ENCODE data around the gene CCR2.
"Not testable (repeated sequence)": the region's sequence is repeated elsewhere in the genome, so short reads cannot be mapped to it uniquely, and the experiment has no call there.

Gene CCR2

DNA sequence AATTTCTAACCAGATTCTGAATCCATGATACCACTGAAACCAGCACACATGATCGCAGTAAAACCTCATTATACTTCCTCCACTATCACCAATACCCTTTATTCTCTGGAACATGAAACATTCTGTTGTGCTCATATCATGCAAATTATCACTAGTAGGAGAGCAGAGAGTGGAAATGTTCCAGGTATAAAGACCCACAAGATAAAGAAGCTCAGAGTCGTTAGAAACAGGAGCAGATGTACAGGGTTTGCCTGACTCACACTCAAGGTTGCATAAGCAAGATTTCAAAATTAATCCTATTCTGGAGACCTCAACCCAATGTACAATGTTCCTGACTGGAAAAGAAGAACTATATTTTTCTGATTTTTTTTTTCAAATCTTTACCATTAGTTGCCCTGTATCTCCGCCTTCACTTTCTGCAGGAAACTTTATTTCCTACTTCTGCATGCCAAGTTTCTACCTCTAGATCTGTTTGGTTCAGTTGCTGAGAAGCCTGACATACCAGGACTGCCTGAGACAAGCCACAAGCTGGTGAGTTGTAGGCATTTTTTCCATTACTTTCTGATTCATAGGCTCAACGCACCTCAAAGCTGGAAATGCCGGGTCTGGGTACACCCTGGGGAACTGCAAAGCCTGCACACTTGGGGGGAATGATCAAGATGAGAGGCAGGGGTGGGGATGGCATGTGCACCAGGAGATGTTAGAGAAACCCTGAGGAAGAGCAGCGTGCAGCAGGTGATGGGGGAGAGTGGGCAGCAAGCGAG, at the start of gene CCR2:
CCR2 (plus strand) TSS at position 465 of the 764 bp plus-strand sequence. CDS start 3,417 bp downstream, outside the sequence.
- TF ChIP-seq ZNF274 (IDR thresholded peaks at IDR 0.05; ENCODE audit: low read depth, low read length): no peak
- H3K4me3 ChIP-seq (ENCODE audit: low read length): no peak within 1 kb of the TSS

- no peak overlapping the region for H3K4me3 ChIP-seq (ENCODE audit: low read length)
- TF ChIP-seq ZNF274 (IDR thresholded peaks at IDR 0.05; ENCODE audit: low read depth, low read length): no peak
Observed at GRCh38 chr3:46304739-46305138, 49.2 kb upstream of the CCR2 start.

GRCh38 chr3:46312991-46313390, 40.9 kb upstream of the CCR2 start:
- no peak for TF ChIP-seq ZNF274 (IDR thresholded peaks at IDR 0.05; ENCODE audit: low read depth, low read length)
- H3K4me3 ChIP-seq (ENCODE audit: low read length): no peak overlapping the region

- TF ChIP-seq ZNF274 (IDR thresholded peaks at IDR 0.05; ENCODE audit: low read depth, low read length): no peak
- no peak overlapping the region for H3K4me3 ChIP-seq (ENCODE audit: low read length)
Observed at GRCh38 chr3:46314517-46314916, 39.4 kb upstream of the CCR2 start.

- H3K4me3 ChIP-seq (ENCODE audit: low read length): no peak overlapping the region
- TF ChIP-seq ZNF274 (IDR thresholded peaks at IDR 0.05; ENCODE audit: low read depth, low read length): no peak
Observed at GRCh38 chr3:46316206-46316605, 37.7 kb upstream of the CCR2 start.

DNA sequence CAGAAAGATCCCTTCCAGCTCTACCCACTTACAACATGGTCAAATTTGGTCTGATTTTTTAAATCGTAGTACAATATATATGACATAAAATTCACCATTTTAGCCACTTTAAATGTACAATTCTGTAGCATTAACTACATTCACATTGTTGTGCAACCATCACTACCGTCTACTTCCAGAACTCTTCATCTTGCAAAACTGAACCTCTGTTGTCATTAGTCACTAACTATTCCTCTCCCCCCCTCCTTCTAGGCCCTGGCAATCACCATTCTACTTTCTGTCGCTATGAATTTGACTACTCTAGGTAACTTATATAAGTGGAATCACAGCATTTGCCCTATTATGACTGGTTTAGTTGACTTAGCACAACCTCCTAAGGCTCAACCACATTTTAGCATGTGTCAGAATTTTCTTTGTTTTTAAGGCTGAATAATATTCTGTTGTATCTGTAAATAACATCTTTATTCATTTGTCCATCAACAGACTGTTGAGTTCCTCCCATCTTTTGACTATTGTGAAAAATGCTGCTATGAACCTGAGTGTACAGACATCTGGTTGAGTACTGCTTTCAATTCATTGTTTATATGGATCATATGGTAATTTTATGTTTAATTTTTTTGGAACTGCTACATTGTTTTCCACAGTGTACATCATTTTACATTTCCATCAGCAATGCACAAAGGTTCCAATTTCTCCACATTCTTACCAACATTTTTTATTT, 35.5 kb upstream of the CCR2 start:
- no peak overlapping the region for H3K4me3 ChIP-seq (ENCODE audit: low read length)
- TF ChIP-seq ZNF274 (IDR thresholded peaks at IDR 0.05; ENCODE audit: low read depth, low read length): no peak

DNA sequence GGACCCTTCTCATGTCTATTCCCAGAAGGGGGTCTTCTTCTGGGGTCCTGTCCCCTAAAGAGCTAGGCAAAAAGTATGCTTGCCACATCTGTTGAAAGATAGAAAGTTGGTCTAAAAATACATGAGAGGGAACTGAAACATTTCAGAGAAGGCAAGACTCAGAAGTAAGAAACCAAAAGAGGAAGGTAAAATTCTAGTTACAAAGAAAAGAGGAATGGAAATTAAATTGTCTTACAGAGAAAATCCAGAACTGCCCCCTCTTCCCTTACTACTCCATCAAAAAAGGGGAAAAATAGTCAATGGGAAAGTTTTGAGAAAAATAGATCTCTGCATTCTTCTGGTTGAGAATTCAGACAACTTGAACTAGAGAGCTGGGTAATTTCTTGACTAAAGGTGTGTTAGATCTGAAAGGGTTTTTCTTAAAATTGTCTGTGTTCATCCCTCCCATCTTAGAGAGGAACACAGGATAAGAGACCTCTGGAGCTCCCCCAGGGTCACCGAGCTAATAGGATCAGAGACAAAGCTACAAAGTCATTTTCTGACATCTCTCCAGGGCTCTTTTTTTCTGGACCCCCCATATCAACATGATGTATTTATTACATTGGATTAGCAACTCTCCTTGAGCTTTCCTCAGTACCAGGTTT, 32.3 kb upstream of the CCR2 start:
- no peak for TF ChIP-seq ZNF274 (IDR thresholded peaks at IDR 0.05; ENCODE audit: low read depth, low read length)
- H3K4me3 ChIP-seq (ENCODE audit: low read length): peak overlapping the region; percentile 33; the same call in 1 of the 2 replicates

DNA sequence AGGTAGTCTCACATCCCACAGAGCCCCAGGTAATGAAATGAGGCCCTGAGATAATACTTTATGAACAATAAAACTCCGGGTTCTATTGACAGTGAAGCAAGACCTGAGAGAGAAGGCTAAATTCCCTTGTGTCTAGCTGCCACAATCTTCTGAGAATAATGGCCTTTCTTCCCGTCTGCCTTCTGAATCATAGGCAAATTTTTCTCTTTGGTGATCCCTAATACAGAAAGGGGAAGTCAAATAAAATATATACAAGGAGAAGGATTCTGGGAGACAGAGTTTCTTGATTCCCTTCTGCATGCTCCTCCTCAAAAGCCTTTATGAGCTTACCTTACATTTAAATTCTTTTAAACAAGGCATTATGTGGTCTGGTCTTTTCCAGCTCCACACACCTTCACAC, 29.9 kb upstream of the CCR2 start:
- TF ChIP-seq ZNF274 (IDR thresholded peaks at IDR 0.05; ENCODE audit: low read depth, low read length): no peak
- H3K4me3 ChIP-seq (ENCODE audit: low read length): no peak overlapping the region

DNA sequence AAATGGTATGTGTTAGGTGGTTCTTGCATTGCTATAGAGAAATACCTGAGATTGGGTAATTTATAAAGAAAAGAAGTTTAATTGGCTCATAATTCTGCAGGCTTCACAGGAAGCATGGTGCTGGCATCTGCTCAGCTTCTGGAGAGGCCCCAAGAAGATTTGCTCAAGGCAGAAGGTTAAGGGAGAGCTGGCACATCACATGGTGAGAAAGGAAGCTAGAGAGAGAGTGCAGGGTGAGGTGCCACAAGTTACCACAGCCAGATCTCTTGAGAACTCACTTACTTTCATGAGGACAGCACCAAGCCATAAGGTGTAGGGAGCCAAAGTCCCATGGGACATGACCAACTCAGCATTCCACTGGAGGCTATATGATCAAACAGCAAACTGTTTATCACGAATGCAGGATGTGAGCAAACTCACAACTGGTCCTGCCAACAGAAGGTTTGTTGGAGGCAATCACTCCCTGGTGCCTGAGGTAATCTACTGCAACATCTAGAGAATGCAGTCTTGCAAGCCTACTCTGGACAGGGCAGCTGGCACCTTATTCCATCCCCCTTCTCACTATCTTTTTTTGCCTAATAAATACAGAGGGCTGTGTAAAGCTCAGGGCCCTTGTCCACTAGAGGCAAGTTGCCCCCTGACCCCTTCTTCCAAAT, 28.1 kb upstream of the CCR2 start:
- no peak for TF ChIP-seq ZNF274 (IDR thresholded peaks at IDR 0.05; ENCODE audit: low read depth, low read length)
- H3K4me3 ChIP-seq (ENCODE audit: low read length): no peak overlapping the region

DNA sequence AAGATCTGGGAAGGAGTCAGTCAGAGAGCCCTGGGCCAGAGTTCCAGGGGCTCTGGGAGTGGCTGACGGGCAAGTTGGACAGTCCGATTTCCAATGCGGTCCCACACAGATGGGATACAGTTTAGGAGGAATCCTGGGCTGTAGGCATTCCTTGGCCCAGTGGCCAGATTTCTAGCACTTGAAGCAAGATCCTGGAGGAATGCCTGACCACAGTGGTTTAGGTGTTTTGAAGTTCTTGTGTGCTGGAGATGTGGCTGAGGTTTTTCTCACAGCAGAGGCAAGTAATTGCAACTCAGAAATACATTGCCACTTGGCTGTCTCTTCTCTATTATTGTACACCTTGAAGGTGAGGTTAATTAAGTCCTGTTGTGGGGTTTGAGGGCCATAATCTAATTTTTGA, 23.2 kb upstream of the CCR2 start:
- not testable (repeated sequence) for H3K4me3 ChIP-seq (ENCODE audit: low read length)

DNA sequence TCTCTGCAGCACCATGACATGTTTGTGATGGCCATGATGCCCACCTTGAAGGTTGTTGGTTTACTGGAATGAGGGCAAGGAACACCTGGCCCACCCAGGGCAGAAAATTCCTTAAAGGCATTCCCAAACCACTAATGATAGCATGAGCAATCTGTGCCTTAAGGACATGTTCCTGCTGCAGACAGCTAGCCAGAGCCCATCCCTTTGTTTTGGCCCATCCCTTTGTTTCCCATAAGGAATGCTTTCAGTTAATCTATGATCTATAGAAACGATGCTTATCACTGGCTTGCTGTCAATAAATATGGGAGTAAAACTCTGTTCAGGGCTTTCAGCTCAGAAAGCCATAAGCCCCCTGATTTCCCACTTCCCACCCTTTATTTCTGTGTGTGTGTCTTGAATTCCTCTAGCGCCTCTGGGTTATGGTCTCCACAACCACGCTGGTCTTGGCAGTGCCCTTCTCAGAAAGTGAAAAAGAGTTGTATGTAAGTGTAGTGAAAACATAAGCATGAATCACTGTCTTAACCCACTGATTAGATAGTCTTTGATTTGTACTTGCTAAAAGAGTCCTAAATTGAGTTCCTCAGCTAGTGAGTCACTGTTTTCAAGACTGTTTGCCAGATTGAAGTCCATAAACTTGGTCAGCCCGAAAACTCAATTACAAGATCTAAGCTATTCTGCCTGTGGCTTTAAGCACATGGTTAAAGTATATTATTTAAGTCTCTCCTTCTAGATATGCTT, 19.0 kb upstream of the CCR2 start:
- H3K4me3 ChIP-seq (ENCODE audit: low read length): no peak overlapping the region
- TF ChIP-seq ZNF274 (IDR thresholded peaks at IDR 0.05; ENCODE audit: low read depth, low read length): no peak

- H3K4me3 ChIP-seq (ENCODE audit: low read length): no peak overlapping the region
- TF ChIP-seq ZNF274 (IDR thresholded peaks at IDR 0.05; ENCODE audit: low read depth, low read length): no peak
Observed at GRCh38 chr3:46335541-46335940, 18.4 kb upstream of the CCR2 start.

GRCh38 chr3:46337911-46338310, 16.0 kb upstream of the CCR2 start:
- TF ChIP-seq ZNF274 (IDR thresholded peaks at IDR 0.05; ENCODE audit: low read depth, low read length): no peak
- no peak overlapping the region for H3K4me3 ChIP-seq (ENCODE audit: low read length)

- H3K4me3 ChIP-seq (ENCODE audit: low read length): no peak overlapping the region
- TF ChIP-seq ZNF274 (IDR thresholded peaks at IDR 0.05; ENCODE audit: low read depth, low read length): no peak
Observed at GRCh38 chr3:46338840-46339239, 15.1 kb upstream of the CCR2 start.

Measured in GM08714 (cell line).